HCT116 (cell line): ENCODE data around the gene ATOH8. TPM values are rescaled to one million over a fixed set of nuclear protein-coding genes. Genes with fewer than 3 reads are reported as not detected.

Experiments used
- CEBPB ChIP-seq: IDR thresholded peaks from 2 replicates; pipeline ENCODE4 v1.6.1; 2012; ENCODE audit warnings: low read depth
- ELF1 ChIP-seq: IDR thresholded peaks from 2 replicates; pipeline ENCODE4 v1.6.1; 2012; ENCODE audit warnings: low read depth, borderline replicate concordance
- FOSL1 ChIP-seq: IDR thresholded peaks from 2 replicates; pipeline ENCODE4 v1.6.1; 2012; ENCODE audit warnings: low read depth
- POLR2A ChIP-seq: IDR thresholded peaks from 2 replicates; pipeline ENCODE4 v1.7.0; 2011; ENCODE audit warnings: borderline replicate concordance; ENCODE audit not compliant: insufficient read depth, insufficient read length; ENCODE audit errors: extremely low read depth
- RAD21 ChIP-seq: IDR thresholded peaks from 2 replicates; pipeline ENCODE4 v1.6.1; 2012; ENCODE audit warnings: low read depth, mild to moderate bottlenecking
- SIN3A ChIP-seq: IDR thresholded peaks from 2 replicates; pipeline ENCODE4 v1.6.1; 2012; ENCODE audit warnings: low read depth
- total RNA-seq: library from RNA; stranded (reverse); gene quantifications from one replicate; pipeline ENCODE4 v1.2.1, GENCODE V29; 2021; ENCODE audit not compliant: unreplicated experiment
- TF ChIP-seq, protein P1 (sequence below): IDR thresholded peaks from 2 replicates; pipeline ENCODE4 v1.6.1; 2012; ENCODE audit warnings: low read depth
- TF ChIP-seq, protein P2 (sequence below), 3 experiments: fragments of 200-600 bp in 1 of 3; sonication (generic) in 1 of 3; IDR thresholded peaks in 2 of 3; conservative IDR thresholded peaks in 1 of 3; 2 replicates each; pipeline ENCODE4 v1.5.1; 2012 to 2017; ENCODE audit warnings: low read depth in 2 of 3, low read length in 2 of 3, antibody characterized with exemption in 1 of 3, borderline replicate concordance in 1 of 3, control low read depth in 1 of 3, mild to moderate bottlenecking in 1 of 3, mixed read lengths in 1 of 3, mixed run types in 1 of 3, moderate library complexity in 1 of 3; ENCODE audit not compliant: insufficient read depth in 1 of 3

ATOH8 gene
- total RNA-seq, 1 experiment from 2014 or later = 0.74 TPM

DNA sequence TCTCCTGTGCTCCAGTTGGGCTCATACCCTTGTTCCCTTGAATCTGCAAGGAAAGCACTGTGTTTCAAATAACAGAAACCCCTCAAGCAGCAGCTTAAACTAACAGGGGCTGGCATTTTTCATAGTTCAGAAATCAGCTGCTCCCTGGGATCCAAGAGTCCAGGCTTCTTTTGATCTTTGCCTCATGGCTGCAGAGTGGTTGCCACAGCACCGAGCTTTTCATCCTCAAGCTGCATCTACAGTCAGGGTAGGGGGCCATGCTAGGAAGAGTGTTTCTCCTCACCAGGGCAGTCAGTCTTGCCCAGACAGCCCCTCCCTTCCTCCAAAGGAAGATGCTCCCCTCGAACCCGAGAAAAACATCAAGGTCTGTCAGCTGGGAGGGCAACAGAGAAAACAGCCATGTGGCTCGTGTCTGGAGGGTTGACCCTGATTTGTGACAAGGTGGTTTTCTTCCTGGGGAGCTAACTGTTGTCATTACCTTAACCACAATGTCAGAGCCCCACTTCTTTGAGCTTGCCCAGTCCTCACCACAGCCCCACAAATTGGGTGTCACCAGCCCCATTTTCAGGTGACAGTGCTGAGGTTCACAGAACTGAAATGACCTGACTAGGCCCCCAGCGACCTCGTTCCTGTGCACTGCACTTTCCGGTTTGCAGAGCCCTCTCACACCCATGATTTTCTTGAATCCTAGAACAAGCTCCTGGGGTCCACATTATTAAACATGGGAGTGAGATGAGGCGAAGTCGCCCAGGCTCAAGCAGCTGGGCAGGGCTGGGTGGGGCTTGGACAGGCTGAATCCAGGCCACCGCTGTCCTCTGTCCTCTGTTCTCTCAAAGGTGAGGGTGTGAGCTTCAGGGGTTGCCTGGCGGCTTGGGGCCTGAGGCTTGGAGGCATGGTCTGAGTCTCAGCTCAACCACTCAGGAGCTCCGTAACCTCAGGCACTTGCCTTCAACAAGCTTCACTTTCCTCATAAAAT is 21.9 kb downstream of the ATOH8 start (continued):
- TF ChIP-seq, protein P1, sequence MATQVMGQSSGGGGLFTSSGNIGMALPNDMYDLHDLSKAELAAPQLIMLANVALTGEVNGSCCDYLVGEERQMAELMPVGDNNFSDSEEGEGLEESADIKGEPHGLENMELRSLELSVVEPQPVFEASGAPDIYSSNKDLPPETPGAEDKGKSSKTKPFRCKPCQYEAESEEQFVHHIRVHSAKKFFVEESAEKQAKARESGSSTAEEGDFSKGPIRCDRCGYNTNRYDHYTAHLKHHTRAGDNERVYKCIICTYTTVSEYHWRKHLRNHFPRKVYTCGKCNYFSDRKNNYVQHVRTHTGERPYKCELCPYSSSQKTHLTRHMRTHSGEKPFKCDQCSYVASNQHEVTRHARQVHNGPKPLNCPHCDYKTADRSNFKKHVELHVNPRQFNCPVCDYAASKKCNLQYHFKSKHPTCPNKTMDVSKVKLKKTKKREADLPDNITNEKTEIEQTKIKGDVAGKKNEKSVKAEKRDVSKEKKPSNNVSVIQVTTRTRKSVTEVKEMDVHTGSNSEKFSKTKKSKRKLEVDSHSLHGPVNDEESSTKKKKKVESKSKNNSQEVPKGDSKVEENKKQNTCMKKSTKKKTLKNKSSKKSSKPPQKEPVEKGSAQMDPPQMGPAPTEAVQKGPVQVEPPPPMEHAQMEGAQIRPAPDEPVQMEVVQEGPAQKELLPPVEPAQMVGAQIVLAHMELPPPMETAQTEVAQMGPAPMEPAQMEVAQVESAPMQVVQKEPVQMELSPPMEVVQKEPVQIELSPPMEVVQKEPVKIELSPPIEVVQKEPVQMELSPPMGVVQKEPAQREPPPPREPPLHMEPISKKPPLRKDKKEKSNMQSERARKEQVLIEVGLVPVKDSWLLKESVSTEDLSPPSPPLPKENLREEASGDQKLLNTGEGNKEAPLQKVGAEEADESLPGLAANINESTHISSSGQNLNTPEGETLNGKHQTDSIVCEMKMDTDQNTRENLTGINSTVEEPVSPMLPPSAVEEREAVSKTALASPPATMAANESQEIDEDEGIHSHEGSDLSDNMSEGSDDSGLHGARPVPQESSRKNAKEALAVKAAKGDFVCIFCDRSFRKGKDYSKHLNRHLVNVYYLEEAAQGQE = no peak
- no peak for TF ChIP-seq POLR2A
- no peak for TF ChIP-seq ELF1
- TF ChIP-seq, protein P2, sequence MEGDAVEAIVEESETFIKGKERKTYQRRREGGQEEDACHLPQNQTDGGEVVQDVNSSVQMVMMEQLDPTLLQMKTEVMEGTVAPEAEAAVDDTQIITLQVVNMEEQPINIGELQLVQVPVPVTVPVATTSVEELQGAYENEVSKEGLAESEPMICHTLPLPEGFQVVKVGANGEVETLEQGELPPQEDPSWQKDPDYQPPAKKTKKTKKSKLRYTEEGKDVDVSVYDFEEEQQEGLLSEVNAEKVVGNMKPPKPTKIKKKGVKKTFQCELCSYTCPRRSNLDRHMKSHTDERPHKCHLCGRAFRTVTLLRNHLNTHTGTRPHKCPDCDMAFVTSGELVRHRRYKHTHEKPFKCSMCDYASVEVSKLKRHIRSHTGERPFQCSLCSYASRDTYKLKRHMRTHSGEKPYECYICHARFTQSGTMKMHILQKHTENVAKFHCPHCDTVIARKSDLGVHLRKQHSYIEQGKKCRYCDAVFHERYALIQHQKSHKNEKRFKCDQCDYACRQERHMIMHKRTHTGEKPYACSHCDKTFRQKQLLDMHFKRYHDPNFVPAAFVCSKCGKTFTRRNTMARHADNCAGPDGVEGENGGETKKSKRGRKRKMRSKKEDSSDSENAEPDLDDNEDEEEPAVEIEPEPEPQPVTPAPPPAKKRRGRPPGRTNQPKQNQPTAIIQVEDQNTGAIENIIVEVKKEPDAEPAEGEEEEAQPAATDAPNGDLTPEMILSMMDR (IDR thresholded peaks at IDR 0.05 in 2 of 3, conservative IDR thresholded peaks at IDR 0.05 in 1 of 3; ENCODE audit: borderline replicate concordance in 1 of 3, insufficient read depth in 1 of 3, low read depth in 2 of 3, low read length in 2 of 3) = no peak
- TF ChIP-seq FOSL1 = no peak
- TF ChIP-seq CEBPB = no peak
- no peak for TF ChIP-seq RAD21
- TF ChIP-seq SIN3A = no peak
- TF ChIP-seq, all 23 proteins: peak for 0
